ENCODE results near the gene KCNA10. TPM values are rescaled to one million over a fixed set of nuclear protein-coding genes. Genes with fewer than 3 reads are reported as not detected.

Gene KCNA10
- total RNA-seq, 1 experiment from 2014 or later = not detected

Other genes starting within 250 kb of the KCNA10 start
- gene RBM15, start 179.8 kb downstream of the KCNA10 start, total RNA-seq (2014; rRNA removed; shearing (Covaris generic)) = 56.6 and 79.9 TPM in 2 replicates
- gene SLC16A4, start 128.1 kb downstream of the KCNA10 start, total RNA-seq (2014; rRNA removed; shearing (Covaris generic)) = 0.41 and 0.42 TPM in 2 replicates
- gene LAMTOR5, start 111.5 kb downstream of the KCNA10 start, total RNA-seq (2014; rRNA removed; shearing (Covaris generic)) = 33.8 and 40.6 TPM in 2 replicates
- gene PROK1, start 68.0 kb downstream of the KCNA10 start, total RNA-seq (2014; rRNA removed; shearing (Covaris generic)) = not detected in 2 replicates
- 0.03 and 0.04 TPM in 2 replicates for gene KCNA2, start 87.2 kb upstream of the KCNA10 start, total RNA-seq (2014; rRNA removed; shearing (Covaris generic))
- gene KCNA3, start 155.8 kb upstream of the KCNA10 start, total RNA-seq (2014; rRNA removed; shearing (Covaris generic)) = 0.48 and 0.59 TPM in 2 replicates